ENCODE measurements around the gene GABARAPL2. TPM values are rescaled to one million over a fixed set of nuclear protein-coding genes. Genes with fewer than 3 reads are reported as not detected.
A peak's percentile ranks its signal among the peaks of the same experiment; 100 is the strongest.

GABARAPL2 gene
- 10 to 100 TPM; 51.2 to 56.0 (median 53.7) TPM for total RNA-seq

GRCh38 chr16:75566040-75566757 lies at the start of gene GABARAPL2:
GABARAPL2 (plus strand) TSS chr16:75566379; CDS start chr16:75566487, 108 bp downstream.
- DNase-seq (peak; percentile 91), ATAC-seq (peak; percentile 79)
- Mint-ChIP-seq H3K27me3 (ENCODE audit: low read depth) (peaks cover 14% of the 10 kb centered on the region), H3K36me3 (ENCODE audit: insufficient read depth) (peaks cover 12% of the 10 kb centered on the region), H3K4me3 (peak within 1 kb of the TSS; percentile 94), H3K4me1 (ENCODE audit: low read depth) (peaks cover 39% of the 10 kb centered on the region), H3K9me3 (no peaks in the 10 kb centered on the region)

GRCh38 chr16:75519175-75519574 lies 47.0 kb upstream of the GABARAPL2 start:
- no peak overlapping the region for H3K4me3 Mint-ChIP-seq
- no peaks in the 10 kb centered on the region for H3K27me3 Mint-ChIP-seq (ENCODE audit: low read depth)
- DNase-seq: no peak

GRCh38 chr16:75526032-75526790 lies 40.0 kb upstream of the GABARAPL2 start:
- no peak for ATAC-seq
- no peaks in the 10 kb centered on the region for H3K4me1 Mint-ChIP-seq (ENCODE audit: low read depth)
- H3K4me3 Mint-ChIP-seq: no peak overlapping the region
- H3K36me3 Mint-ChIP-seq (ENCODE audit: insufficient read depth): no peaks in the 10 kb centered on the region
- H3K27me3 Mint-ChIP-seq (ENCODE audit: low read depth): no peaks in the 10 kb centered on the region
- H3K9me3 Mint-ChIP-seq: no peaks in the 10 kb centered on the region
- DNase-seq: no peak

More at GRCh38 chr16:75519175-75519574, 47.0 kb upstream of the GABARAPL2 start:
- Mint-ChIP-seq H3K9me3 (no peaks in the 10 kb centered on the region), H3K36me3 (ENCODE audit: insufficient read depth) (no peaks in the 10 kb centered on the region), H3K4me1 (ENCODE audit: low read depth) (peaks cover 8% of the 10 kb centered on the region)
- ATAC-seq: no peak

GRCh38 chr16:75527825-75528299 lies 38.3 kb upstream of the GABARAPL2 start:
- Mint-ChIP-seq H3K36me3 (ENCODE audit: insufficient read depth) (no peaks in the 10 kb centered on the region), H3K27me3 (ENCODE audit: low read depth) (no peaks in the 10 kb centered on the region), H3K4me1 (ENCODE audit: low read depth) (no peaks in the 10 kb centered on the region), H3K9me3 (no peaks in the 10 kb centered on the region), H3K4me3 (no peak overlapping the region)
- DNase-seq: no peak
- ATAC-seq: no peak

GRCh38 chr16:75529056-75529905 lies 36.9 kb upstream of the GABARAPL2 start:
- Mint-ChIP-seq H3K27me3 (ENCODE audit: low read depth) (no peaks in the 10 kb centered on the region), H3K4me1 (ENCODE audit: low read depth) (no peaks in the 10 kb centered on the region), H3K4me3 (no peak overlapping the region), H3K36me3 (ENCODE audit: insufficient read depth) (no peaks in the 10 kb centered on the region), H3K9me3 (no peaks in the 10 kb centered on the region)
- no peak for DNase-seq
- no peak for ATAC-seq

- no peak overlapping the region for H3K4me3 Mint-ChIP-seq
- no peaks in the 10 kb centered on the region for H3K27me3 Mint-ChIP-seq (ENCODE audit: low read depth)
- no peaks in the 10 kb centered on the region for H3K4me1 Mint-ChIP-seq (ENCODE audit: low read depth)
- DNase-seq: no peak
- no peaks in the 10 kb centered on the region for H3K9me3 Mint-ChIP-seq
- no peak for ATAC-seq
- H3K36me3 Mint-ChIP-seq (ENCODE audit: insufficient read depth): no peaks in the 10 kb centered on the region
Measured at GRCh38 chr16:75529959-75530358, 36.2 kb upstream of the GABARAPL2 start.

DNA sequence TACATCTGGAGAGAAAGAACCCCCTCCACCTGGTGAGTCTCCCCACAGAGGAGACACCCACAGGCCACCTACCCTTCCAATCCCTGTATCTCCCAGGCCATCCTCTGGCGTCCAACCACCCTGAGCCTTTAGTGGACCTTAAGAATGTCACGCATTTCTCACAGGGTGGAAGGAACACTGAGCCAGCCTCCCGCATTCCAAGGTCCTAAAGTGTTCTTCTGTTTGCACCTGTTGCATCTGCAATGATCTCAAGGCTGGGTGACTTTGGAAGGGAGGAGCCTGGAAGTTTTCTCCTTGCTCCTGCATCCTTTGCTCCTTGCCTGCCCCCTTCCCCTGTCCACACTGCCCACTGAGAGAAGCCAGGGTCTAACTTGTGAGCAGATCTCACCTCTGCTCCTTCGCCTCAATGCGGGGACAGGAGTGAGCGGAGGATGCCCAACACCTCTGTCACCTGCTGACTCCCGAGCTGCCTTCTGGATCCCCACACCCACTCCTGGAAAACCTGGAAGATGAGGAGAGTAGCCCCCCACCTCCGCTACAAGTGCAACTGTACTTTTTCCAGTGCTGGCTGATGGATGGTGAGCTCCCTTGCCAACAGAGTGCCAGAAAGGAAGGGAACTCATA lies 33.9 kb upstream of the GABARAPL2 start:
- DNase-seq (no peak), ATAC-seq (no peak)
- H3K9me3 Mint-ChIP-seq: no peaks in the 10 kb centered on the region
- no peaks in the 10 kb centered on the region for H3K36me3 Mint-ChIP-seq (ENCODE audit: insufficient read depth)
- H3K4me1 Mint-ChIP-seq (ENCODE audit: low read depth): no peaks in the 10 kb centered on the region
- H3K27me3 Mint-ChIP-seq (ENCODE audit: low read depth): no peaks in the 10 kb centered on the region
- H3K4me3 Mint-ChIP-seq: no peak overlapping the region

DNA sequence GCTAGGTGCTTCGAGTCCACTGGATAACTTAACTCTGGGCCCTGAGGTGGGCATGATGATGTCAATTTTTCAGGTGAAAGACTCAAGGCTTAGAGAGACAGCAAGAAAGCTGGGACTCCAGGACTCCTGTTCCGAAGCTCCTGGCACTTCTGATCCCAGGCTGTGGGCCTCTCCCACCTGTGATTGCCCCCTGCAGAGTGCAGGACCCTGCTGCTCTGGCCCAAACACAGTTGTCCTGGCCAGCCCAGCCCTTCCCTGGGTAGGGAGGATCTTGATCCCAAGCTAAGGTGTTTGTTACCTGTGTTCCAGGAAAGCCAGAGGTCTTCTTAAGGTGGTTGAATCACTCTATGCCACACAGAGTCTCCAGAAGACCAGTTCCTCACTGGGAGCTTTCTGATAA lies 33.4 kb upstream of the GABARAPL2 start:
- no peaks in the 10 kb centered on the region for H3K9me3 Mint-ChIP-seq
- H3K4me3 Mint-ChIP-seq: no peak overlapping the region
- no peaks in the 10 kb centered on the region for H3K27me3 Mint-ChIP-seq (ENCODE audit: low read depth)
- ATAC-seq (no peak), DNase-seq (no peak)
- no peaks in the 10 kb centered on the region for H3K4me1 Mint-ChIP-seq (ENCODE audit: low read depth)
- no peaks in the 10 kb centered on the region for H3K36me3 Mint-ChIP-seq (ENCODE audit: insufficient read depth)

DNA sequence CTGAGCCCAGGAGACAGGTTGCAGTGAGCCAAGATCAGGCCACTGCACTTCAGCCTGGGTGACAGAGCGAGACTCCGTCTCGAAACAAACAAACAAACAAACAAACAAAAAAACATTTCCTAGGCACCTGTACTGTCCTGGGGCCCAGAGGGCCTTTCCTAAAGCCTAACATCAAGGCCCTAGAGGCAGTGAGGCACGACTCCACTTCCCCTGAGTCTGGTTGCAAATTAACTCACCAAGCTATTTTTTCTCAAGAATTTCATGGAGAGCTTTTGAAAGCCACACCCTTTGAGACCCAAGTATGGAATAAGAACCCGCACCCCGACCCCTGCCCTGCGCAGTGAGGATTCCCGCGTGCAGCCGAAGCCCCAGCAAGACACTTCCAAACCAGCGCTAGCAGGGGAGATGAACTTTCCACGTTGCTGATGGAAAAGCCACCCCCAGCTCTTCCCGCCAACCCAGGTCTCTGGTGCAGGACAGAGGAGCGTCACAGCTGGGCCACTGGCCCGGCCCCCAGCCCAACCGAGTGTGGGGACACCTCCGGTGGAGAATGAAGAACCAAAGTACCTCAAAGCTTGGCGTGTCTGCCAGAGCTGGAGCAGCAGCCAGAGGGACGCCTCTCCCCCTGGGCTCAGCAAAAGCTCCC lies 31.5 kb upstream of the GABARAPL2 start:
- Mint-ChIP-seq H3K4me1 (ENCODE audit: low read depth) (no peaks in the 10 kb centered on the region), H3K36me3 (ENCODE audit: insufficient read depth) (no peaks in the 10 kb centered on the region)
- no peak for ATAC-seq

GRCh38 chr16:75535211-75535843 lies 30.9 kb upstream of the GABARAPL2 start:
- Mint-ChIP-seq H3K36me3 (ENCODE audit: insufficient read depth) (no peaks in the 10 kb centered on the region), H3K27me3 (ENCODE audit: low read depth) (no peaks in the 10 kb centered on the region), H3K9me3 (no peaks in the 10 kb centered on the region), H3K4me3 (no peak overlapping the region), H3K4me1 (ENCODE audit: low read depth) (peaks cover under 1% of the 10 kb centered on the region)
- DNase-seq: no peak
- no peak for ATAC-seq

More for the DNA sequence above, 31.5 kb upstream of the GABARAPL2 start:
- DNase-seq: no peak
- Mint-ChIP-seq H3K4me3 (no peak overlapping the region), H3K27me3 (ENCODE audit: low read depth) (no peaks in the 10 kb centered on the region), H3K9me3 (no peaks in the 10 kb centered on the region)

DNA sequence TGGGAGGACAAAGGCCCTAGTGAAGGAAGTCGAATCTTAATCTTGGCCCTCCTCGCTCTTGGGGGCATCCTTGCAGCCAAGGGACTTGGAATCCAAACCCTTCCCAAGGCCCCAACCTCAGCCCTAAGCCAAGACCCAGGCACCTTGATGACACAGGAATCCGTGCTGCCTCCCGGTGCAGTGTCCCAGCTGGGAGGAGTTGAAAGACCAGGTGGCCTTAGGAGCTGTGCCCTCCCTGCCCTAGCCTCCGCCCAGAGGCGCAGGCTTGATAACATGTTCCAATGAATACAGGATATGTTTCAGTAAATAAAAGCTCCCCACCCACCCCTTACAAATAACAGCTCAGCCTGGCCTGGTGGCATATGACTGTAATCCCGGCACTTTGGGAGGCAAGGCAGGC lies 30.3 kb upstream of the GABARAPL2 start, which contains the start of gene CHST5:
CHST5 (minus strand) TSS at position 208 of the 400 bp plus-strand sequence. CDS start 5,724 bp downstream, outside the sequence.
- H3K27me3 Mint-ChIP-seq (ENCODE audit: low read depth): no peaks in the 10 kb centered on the region
- H3K4me3 Mint-ChIP-seq: no peak within 1 kb of the TSS
- H3K9me3 Mint-ChIP-seq: no peaks in the 10 kb centered on the region
- no peaks in the 10 kb centered on the region for H3K36me3 Mint-ChIP-seq (ENCODE audit: insufficient read depth)
- no peak for DNase-seq
- H3K4me1 Mint-ChIP-seq (ENCODE audit: low read depth): peaks cover 2% of the 10 kb centered on the region
- ATAC-seq: no peak

- H3K4me3 Mint-ChIP-seq: no peak overlapping the region
- no peak for ATAC-seq
Measured at GRCh38 chr16:75537776-75538175, 28.4 kb upstream of the GABARAPL2 start.

More at GRCh38 chr16:75537776-75538175, 28.4 kb upstream of the GABARAPL2 start:
- Mint-ChIP-seq H3K36me3 (ENCODE audit: insufficient read depth) (no peaks in the 10 kb centered on the region), H3K27me3 (ENCODE audit: low read depth) (no peaks in the 10 kb centered on the region), H3K4me1 (ENCODE audit: low read depth) (peaks cover 2% of the 10 kb centered on the region), H3K9me3 (no peaks in the 10 kb centered on the region)
- no peak for DNase-seq

Measured in activated T-cell treated with anti-CD3 and anti-CD28 coated beads, Interleukin-2, amount 50 U/mL, for 4 hours (primary cell).